Measurements from ENCODE around the gene AGK. TPM values are rescaled to one million over a fixed set of nuclear protein-coding genes. Genes with fewer than 3 reads are reported as not detected.
A peak's percentile ranks its signal among the peaks of the same experiment; 100 is the strongest.

The AGK gene
- total and polyA plus RNA-seq, 4 donors, result 13.7 to 39.1 (median 20.9) TPM

GRCh38 chr7:141562543-141562942 is 11.3 kb downstream of the AGK start:
- H3K36me3 ChIP-seq (ENCODE audit: control insufficient read depth in 4 of 4, insufficient read depth in 4 of 4, low read length in 4 of 4), result peaks cover 7 to 25% (median 12%) of the 10 kb centered on the region in 4 donors
- DNase-seq (no peak), ATAC-seq (ENCODE audit: insufficient read depth, low FRiP score) (no peak)
- TF ChIP-seq CTCF (IDR thresholded peaks at IDR 0.05; ENCODE audit: control extremely low read depth, extremely low read depth), result no peak
- H3K4me3 ChIP-seq, result no peak overlapping the region
- no peaks in the 10 kb centered on the region for H3K9me3 ChIP-seq (ENCODE audit: control insufficient read depth in 4 of 4, insufficient read depth in 3 of 4, low read length in 3 of 4)
- H3K9ac ChIP-seq (ENCODE audit: insufficient read depth in 1 of 2, low read length in 2 of 2), result no peak overlapping the region
- WGBS, 2 donors, result 98 to 99% methylated on average over 5 of the region's 5 CpGs
- peak overlapping the region in 1 of 2 donors; percentile 57 for H3K27ac ChIP-seq (ENCODE audit: low read depth in 1 of 2, low read length in 1 of 2)
- H3K4me1 ChIP-seq (ENCODE audit: control insufficient read depth in 5 of 5, insufficient read depth in 5 of 5, low read length in 5 of 5), result peaks cover 0 to 3% (median 0%) of the 10 kb centered on the region in 5 donors
- H3K27me3 ChIP-seq (ENCODE audit: control insufficient read depth in 3 of 3, insufficient read depth in 3 of 3, low read length in 2 of 3), result no peaks in the 10 kb centered on the region

- peaks cover 9 to 28% (median 12%) of the 10 kb centered on the region in 4 donors for H3K36me3 ChIP-seq (ENCODE audit: control insufficient read depth in 4 of 4, insufficient read depth in 4 of 4, low read length in 4 of 4)
- no peaks in the 10 kb centered on the region for H3K9me3 ChIP-seq (ENCODE audit: control insufficient read depth in 4 of 4, insufficient read depth in 3 of 4, low read length in 3 of 4)
- 87 to 91% methylated on average over 2 of the region's 2 CpGs for WGBS, 2 donors
- DNase-seq, result no peak
- H3K4me3 ChIP-seq, result no peak overlapping the region
- ATAC-seq (ENCODE audit: insufficient read depth, low FRiP score), result no peak
- no peak overlapping the region for H3K9ac ChIP-seq (ENCODE audit: insufficient read depth in 1 of 2, low read length in 2 of 2)
- H3K27ac ChIP-seq (ENCODE audit: low read depth in 1 of 2, low read length in 1 of 2), result no peak overlapping the region
- TF ChIP-seq CTCF (IDR thresholded peaks at IDR 0.05; ENCODE audit: control extremely low read depth, extremely low read depth), result no peak
- H3K4me1 ChIP-seq (ENCODE audit: control insufficient read depth in 5 of 5, insufficient read depth in 5 of 5, low read length in 5 of 5), result peaks cover 0 to 5% (median 0%) of the 10 kb centered on the region in 5 donors
- no peaks in the 10 kb centered on the region for H3K27me3 ChIP-seq (ENCODE audit: control insufficient read depth in 3 of 3, insufficient read depth in 3 of 3, low read length in 2 of 3)
Measured at GRCh38 chr7:141562972-141563371, 11.8 kb downstream of the AGK start.

GRCh38 chr7:141563956-141564623 is 12.9 kb downstream of the AGK start:
- DNase-seq, result no peak
- Histone ChIP-seq H3K36me3 (ENCODE audit: control insufficient read depth in 4 of 4, insufficient read depth in 4 of 4, low read length in 4 of 4) (peaks cover 9 to 23% (median 11%) of the 10 kb centered on the region in 4 donors), H3K9ac (ENCODE audit: insufficient read depth in 1 of 2, low read length in 2 of 2) (no peak overlapping the region), H3K27me3 (ENCODE audit: control insufficient read depth in 3 of 3, insufficient read depth in 3 of 3, low read length in 2 of 3) (no peaks in the 10 kb centered on the region), H3K4me3 (no peak overlapping the region), H3K9me3 (ENCODE audit: control insufficient read depth in 4 of 4, insufficient read depth in 3 of 4, low read length in 3 of 4) (no peaks in the 10 kb centered on the region), H3K27ac (ENCODE audit: low read depth in 1 of 2, low read length in 1 of 2) (no peak overlapping the region), H3K4me1 (ENCODE audit: control insufficient read depth in 5 of 5, insufficient read depth in 5 of 5, low read length in 5 of 5) (peaks cover 0 to 8% (median 0%) of the 10 kb centered on the region in 5 donors)
- TF ChIP-seq CTCF (IDR thresholded peaks at IDR 0.05; ENCODE audit: control extremely low read depth, extremely low read depth), result no peak
- ATAC-seq (ENCODE audit: insufficient read depth, low FRiP score), result no peak
- WGBS, 2 donors, result 91 to 99% methylated on average over 2 of the region's 2 CpGs

All from lung (tissue), 12 donors.